ENCODE measurements around the gene COL6A2.
"Not testable (repeated sequence)": the region's sequence is repeated elsewhere in the genome, so short reads cannot be mapped to it uniquely, and the experiment has no call there.

The COL6A2 gene

DNA sequence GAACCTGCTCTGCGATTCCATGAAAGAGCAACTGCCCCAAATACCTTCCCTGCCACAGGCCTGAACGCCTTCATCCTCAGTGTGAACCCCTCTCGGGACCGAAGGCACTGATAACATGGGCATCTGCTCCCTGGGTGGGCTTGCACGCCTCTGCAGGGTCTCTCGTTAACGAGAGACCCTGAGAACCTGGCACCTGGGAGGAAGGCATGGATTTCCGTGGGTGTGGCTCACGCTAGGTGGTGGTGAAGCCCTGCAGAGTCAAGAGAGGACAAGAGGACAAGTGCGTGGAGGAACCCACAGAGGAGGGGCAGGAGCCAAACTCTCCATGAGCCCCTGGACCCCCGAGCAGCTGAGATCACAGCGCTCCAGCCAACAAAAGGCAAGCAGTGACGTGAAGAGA, 26.8 kb upstream of the COL6A2 start:
- Histone ChIP-seq H3K27me3 (replicated peaks; ENCODE audit: control insufficient read depth, insufficient read depth, low read length) (no peaks in the 10 kb centered on the region), H3K4me3 (replicated peaks; ENCODE audit: low read depth, low read length) (no peak overlapping the region), H3K36me3 (ENCODE audit: control insufficient read depth, insufficient read depth, low read length) (no peaks in the 10 kb centered on the region)
- no peak for DNase-seq (ENCODE audit: extremely low read depth, insufficient read length)
- no peak for TF ChIP-seq CTCF (IDR thresholded peaks at IDR 0.05; ENCODE audit: insufficient read depth, low read length, poor library complexity, severe bottlenecking)

GRCh38 chr21:46076724-46077123, 21.2 kb upstream of the COL6A2 start:
- DNase-seq (ENCODE audit: extremely low read depth, insufficient read length); H3K36me3 ChIP-seq (ENCODE audit: control insufficient read depth, insufficient read depth, low read length); H3K27me3 ChIP-seq (replicated peaks; ENCODE audit: control insufficient read depth, insufficient read depth, low read length); H3K4me3 ChIP-seq (replicated peaks; ENCODE audit: low read depth, low read length): not testable (repeated sequence)

DNA sequence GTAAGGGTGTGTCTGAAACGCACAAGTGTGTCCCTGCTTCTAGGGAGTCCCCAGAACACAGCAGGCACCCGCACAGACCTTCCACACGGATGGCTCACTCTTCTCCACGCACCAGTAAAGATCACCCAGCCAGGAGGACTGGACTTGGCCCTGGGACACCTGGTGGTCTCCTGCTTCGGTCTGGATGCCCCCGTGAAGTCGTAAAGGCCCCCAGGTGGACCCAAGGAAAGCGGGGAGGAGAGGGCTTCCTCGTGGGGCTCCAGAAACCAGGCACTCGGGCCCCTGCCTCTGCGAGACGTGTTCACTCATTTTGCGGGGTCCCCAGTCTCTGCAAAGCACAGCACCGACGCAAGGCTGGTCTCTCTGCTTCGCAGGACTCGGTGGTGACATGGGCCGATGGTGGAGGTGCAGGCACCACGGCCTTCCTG, 20.2 kb upstream of the COL6A2 start:
- H3K27me3 ChIP-seq (replicated peaks; ENCODE audit: control insufficient read depth, insufficient read depth, low read length) = no peaks in the 10 kb centered on the region
- TF ChIP-seq CTCF (IDR thresholded peaks at IDR 0.05; ENCODE audit: insufficient read depth, low read length, poor library complexity, severe bottlenecking) = no peak
- H3K4me3 ChIP-seq (replicated peaks; ENCODE audit: low read depth, low read length) = no peak overlapping the region
- H3K36me3 ChIP-seq (ENCODE audit: control insufficient read depth, insufficient read depth, low read length) = no peaks in the 10 kb centered on the region
- no peak for DNase-seq (ENCODE audit: extremely low read depth, insufficient read length)

GRCh38 chr21:46078322-46078977, 19.5 kb upstream of the COL6A2 start:
- DNase-seq (ENCODE audit: extremely low read depth, insufficient read length) = no peak
- Histone ChIP-seq H3K27me3 (replicated peaks; ENCODE audit: control insufficient read depth, insufficient read depth, low read length) (no peaks in the 10 kb centered on the region), H3K36me3 (ENCODE audit: control insufficient read depth, insufficient read depth, low read length) (no peaks in the 10 kb centered on the region), H3K4me3 (replicated peaks; ENCODE audit: low read depth, low read length) (no peak overlapping the region)
- TF ChIP-seq CTCF (IDR thresholded peaks at IDR 0.05; ENCODE audit: insufficient read depth, low read length, poor library complexity, severe bottlenecking) = no peak

- DNase-seq (ENCODE audit: extremely low read depth, insufficient read length) = no peak
- no peak for TF ChIP-seq CTCF (IDR thresholded peaks at IDR 0.05; ENCODE audit: insufficient read depth, low read length, poor library complexity, severe bottlenecking)
- Histone ChIP-seq H3K27me3 (replicated peaks; ENCODE audit: control insufficient read depth, insufficient read depth, low read length) (no peaks in the 10 kb centered on the region), H3K4me3 (replicated peaks; ENCODE audit: low read depth, low read length) (no peak overlapping the region), H3K36me3 (ENCODE audit: control insufficient read depth, insufficient read depth, low read length) (no peaks in the 10 kb centered on the region)
Observed at GRCh38 chr21:46078978-46079351, 18.9 kb upstream of the COL6A2 start.

- no peak overlapping the region for H3K4me3 ChIP-seq (replicated peaks; ENCODE audit: low read depth, low read length)
- DNase-seq (ENCODE audit: extremely low read depth, insufficient read length) = no peak
- H3K36me3 ChIP-seq (ENCODE audit: control insufficient read depth, insufficient read depth, low read length) = no peaks in the 10 kb centered on the region
- TF ChIP-seq CTCF (IDR thresholded peaks at IDR 0.05; ENCODE audit: insufficient read depth, low read length, poor library complexity, severe bottlenecking) = no peak
- no peaks in the 10 kb centered on the region for H3K27me3 ChIP-seq (replicated peaks; ENCODE audit: control insufficient read depth, insufficient read depth, low read length)
Observed at GRCh38 chr21:46079352-46080170, 18.4 kb upstream of the COL6A2 start.
